Measurements from ENCODE around the gene ARL5C.
"Not testable (repeated sequence)": the region's sequence is repeated elsewhere in the genome, so short reads cannot be mapped to it uniquely, and the experiment has no call there.

The ARL5C gene

GRCh38 chr17:39141915-39142664 lies 23.9 kb downstream of the ARL5C start:
- DNase-seq (ENCODE audit: low read depth in 3 of 3), result no peak

DNA sequence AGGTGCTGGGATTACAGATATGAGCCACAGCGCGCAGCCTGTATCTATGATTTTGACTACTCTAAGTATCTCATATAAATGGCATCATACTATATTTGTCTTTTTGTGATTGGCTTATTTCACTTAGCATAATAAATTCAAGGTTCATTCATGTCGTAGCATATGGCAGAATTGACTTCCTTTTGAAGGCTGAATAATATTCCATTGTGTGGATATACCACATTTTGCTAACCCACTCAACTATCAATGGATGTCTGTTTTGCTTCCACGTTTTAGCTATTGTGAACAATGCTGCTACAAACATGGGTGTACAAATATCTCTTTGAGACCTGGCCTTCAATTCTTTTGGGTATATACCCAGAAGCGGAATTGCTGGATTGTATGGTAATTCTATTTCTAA lies 24.7 kb downstream of the ARL5C start:
- DNase-seq (ENCODE audit: low read depth in 3 of 3), result no peak

GRCh38 chr17:39139561-39139960 lies 26.4 kb downstream of the ARL5C start:
- no peak for DNase-seq (ENCODE audit: low read depth in 3 of 3)

- DNase-seq (ENCODE audit: low read depth in 3 of 3), result no peak
Measured at GRCh38 chr17:39139161-39139511, 26.8 kb downstream of the ARL5C start.

DNA sequence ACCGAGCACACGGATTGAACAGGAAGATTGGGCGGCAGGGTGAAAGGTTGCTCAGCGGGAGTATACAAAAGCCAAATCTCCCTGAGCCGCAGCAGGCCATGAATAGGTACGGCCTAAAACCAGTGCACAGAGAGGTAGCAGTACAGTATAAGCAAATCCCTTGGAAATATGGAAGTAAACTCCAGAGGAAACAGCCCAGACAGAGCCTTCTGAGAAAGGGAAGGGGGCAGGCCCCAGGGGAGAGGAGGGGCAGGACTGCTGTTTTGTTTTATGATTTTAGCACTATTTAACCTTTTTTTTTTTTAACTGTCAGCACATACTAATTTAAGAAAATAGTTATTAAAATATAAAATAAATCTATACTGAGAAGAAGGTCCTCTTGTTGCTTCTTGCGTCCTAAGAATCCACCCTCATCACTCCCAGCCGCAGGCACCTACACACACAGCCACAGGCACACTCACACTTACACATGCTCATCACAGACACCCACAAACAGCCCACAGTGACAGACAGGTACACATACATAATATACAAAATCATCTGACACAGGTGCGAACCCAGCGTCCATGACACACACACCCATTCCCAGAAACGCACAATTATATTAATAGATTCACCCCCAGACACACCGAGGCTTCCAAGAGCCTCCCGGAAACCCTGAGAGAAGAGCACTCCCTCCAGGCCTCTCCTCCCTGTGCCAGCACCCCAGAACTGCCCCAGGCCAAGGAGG lies 27.4 kb downstream of the ARL5C start:
- no peak for DNase-seq (ENCODE audit: low read depth in 3 of 3)

DNA sequence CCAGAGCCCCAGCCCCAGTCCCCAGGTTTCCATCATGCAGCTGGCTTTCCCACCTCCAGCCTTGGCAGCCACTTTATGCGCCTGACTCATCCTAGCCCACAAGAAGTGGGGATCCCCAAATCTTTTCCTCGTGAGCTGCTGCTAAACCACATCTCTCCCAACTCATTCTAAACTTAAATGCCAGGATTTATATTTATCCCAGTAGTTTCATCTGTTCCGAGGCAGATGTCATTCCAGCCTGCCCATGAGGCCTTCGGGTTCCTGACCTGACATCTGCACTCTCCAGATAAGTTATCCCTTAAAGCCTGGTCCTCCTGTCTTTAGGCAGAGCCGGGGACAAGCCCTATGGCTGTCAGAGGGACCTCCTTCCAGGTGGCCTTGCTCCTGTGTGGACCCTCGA lies 31.1 kb downstream of the ARL5C start:
- no peak for DNase-seq (ENCODE audit: low read depth in 3 of 3)

DNA sequence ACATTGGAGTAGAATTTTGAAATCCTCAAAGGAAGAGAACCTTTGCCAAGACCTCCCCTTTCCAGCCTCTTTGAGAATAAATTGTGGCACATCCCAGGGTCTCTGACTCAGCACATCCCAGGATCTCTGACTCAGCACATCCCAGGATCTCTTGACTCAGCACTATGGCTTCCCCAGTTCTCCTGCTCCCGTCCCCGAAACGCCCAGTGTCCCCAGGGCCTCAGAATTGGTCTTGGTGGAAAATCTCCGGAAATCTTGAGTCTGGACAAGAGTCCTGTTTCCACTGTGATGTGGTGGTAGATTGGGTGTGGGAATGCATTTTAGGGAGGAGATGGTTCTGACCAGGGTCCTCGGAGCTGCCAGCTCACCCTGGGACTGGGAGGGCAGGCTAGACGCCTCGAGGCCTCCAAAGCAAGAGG lies 33.8 kb downstream of the ARL5C start:
- DNase-seq (ENCODE audit: low read depth in 3 of 3), result no peak

DNA sequence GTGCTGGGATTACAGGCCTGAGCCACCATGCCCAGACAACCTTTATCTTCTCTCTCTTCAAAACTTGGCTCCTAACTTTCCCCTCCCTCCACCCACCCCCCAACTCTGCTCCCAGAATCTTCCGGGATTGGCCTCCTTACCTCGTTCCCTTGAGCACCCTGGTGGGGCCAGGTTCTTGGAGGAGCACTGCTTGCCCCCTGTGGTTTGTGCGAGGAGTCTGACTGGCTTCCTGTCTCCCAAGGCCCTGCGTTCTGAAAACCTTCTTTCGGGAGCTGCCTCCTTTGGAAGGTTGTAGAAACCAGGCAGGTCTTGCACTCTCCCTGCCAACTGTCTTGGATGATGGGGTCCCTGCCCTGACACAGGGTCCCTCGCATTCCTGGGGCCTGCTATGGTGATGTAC lies 34.3 kb downstream of the ARL5C start:
- DNase-seq (ENCODE audit: low read depth in 3 of 3), result no peak

DNA sequence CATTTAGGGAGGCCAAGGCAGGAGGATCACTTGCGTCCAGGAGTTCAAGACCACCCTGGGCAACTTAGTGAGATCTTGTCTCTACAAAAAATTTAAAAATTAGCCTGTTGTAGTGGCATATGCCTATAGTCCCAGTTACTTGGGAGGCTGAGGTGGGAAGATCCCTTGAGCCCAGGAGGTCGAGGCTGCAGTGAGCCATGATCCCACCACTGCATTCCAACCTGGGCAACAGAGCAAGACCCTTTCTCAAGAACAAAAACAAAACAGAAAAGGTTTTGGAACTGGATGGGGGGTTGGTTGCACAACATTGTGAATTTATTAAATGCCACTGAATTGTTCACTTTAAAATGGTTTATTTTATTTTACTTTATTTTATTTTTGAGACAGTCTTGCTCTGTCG lies 35.8 kb downstream of the ARL5C start:
- no peak for DNase-seq (ENCODE audit: low read depth in 3 of 3)

- not testable (repeated sequence) for DNase-seq (ENCODE audit: low read depth in 3 of 3)
Measured at GRCh38 chr17:39129544-39129943, 36.4 kb downstream of the ARL5C start.

DNA sequence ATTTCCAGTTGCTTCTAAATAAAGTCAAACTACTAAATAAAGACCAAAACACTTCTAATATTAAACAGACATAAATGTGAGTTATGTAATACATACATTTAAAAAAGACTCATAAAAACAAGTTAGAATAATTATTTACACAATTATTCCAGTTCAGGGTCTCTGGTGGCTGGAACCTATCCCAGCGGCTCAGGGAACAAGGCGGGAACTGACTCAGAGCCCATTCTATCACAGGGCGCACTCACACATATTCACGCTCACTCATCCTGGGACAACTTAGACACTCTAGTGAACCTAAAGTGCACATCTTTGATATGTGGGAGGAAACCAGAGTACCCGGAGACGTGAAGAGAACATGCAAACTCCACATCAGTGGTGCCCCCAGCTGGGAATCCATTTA lies 39.5 kb downstream of the ARL5C start:
- no peak for DNase-seq (ENCODE audit: low read depth in 3 of 3)

- DNase-seq (ENCODE audit: low read depth in 3 of 3), result no peak
Measured at GRCh38 chr17:39125143-39125875, 40.7 kb downstream of the ARL5C start.

DNA sequence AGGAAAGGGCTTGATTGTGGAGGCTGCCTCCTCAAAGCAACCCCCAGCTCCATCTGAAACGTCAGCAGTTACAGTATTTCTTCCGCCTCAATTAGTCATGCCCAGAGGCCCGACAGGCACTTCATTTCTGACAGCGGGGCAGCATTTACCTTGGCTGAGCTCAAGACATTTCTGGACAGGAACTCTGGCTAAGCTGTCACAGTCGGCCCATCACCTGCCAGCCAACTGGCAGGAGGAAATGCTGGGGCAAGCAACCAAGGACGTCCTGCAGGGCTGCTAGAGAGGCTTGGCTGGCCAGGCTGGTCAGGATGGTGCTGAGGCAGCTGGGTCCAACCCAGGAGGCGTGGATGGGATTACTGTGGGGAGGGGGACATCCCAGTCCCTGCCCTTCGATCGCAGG lies 42.3 kb downstream of the ARL5C start:
- DNase-seq (ENCODE audit: low read depth in 3 of 3), result no peak

GRCh38 chr17:39122991-39123390 lies 43.0 kb downstream of the ARL5C start:
- no peak for DNase-seq (ENCODE audit: low read depth in 3 of 3)

DNA sequence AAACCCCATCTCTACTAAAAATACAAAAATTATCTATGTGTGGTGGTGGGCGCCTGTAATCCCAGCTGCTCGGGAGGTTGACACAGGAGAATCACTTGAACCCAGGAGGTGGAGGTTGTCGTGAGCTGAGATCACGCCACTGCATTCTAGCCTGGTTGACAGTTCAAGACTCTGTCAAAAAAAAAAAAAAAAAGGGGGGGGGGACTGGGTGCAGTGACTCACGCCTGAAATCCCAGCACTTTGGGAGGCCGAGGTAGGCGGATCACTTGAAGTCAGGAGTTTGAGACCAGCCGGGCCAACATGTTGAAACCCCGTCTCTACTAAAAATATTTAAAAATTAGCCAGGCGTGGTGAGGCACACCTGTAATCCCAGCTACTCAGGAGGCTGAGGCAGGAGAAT lies 44.0 kb downstream of the ARL5C start:
- DNase-seq (ENCODE audit: low read depth in 3 of 3), result not testable (repeated sequence)

GRCh38 chr17:39118674-39119419 lies 47.1 kb downstream of the ARL5C start:
- no peak for DNase-seq (ENCODE audit: low read depth in 3 of 3)

- no peak for DNase-seq (ENCODE audit: low read depth in 3 of 3)
Measured at GRCh38 chr17:39116224-39116623, 49.7 kb downstream of the ARL5C start.

DNA sequence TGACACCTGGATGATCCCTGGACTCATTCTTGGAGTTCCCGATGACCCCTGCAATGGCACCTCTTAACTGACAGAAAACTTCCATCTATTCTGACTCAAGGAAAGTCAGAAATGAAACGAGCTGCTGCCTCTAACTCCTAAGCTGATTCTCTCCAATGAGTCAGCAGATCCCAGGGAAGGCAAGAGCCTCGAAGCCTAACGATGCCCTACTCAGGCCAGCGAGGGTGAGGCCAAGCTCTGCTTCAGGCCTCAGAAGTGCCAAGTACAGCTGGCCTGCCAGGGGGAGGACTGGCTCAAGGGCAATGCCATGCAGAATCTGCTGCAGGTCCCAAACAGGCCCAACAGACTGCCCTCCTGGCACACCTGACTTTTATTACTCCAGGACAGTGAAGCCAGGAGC lies 50.8 kb downstream of the ARL5C start:
- no peak for DNase-seq (ENCODE audit: low read depth in 3 of 3)

DNA sequence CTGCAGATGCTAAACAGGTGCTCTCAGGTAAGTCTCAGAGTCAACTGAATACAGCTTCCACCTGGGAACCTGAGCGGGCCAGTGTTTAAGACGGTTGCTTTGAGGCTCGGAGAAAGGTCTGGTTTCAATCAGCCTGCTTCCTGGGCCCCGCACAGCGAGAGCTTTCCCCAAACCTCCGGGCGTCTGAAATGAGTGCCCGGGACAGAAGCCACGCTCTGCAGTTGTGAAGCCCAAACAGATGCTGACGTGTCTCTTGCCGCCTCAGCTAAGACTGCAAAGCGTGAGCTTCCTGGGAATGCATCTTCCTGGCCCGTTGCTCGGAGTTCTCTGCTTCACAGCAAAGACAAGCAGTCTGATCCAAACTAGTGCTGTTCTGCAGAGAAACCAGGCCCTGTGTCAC lies 51.2 kb downstream of the ARL5C start:
- no peak for DNase-seq (ENCODE audit: low read depth in 3 of 3)

GRCh38 chr17:39113871-39114270 lies 52.1 kb downstream of the ARL5C start:
- no peak for DNase-seq (ENCODE audit: low read depth in 3 of 3)

- no peak for DNase-seq (ENCODE audit: low read depth in 3 of 3)
Measured at GRCh38 chr17:39110435-39111136, 55.4 kb downstream of the ARL5C start.
